ENCODE results near the gene SBNO2.

SBNO2 gene, protein sequence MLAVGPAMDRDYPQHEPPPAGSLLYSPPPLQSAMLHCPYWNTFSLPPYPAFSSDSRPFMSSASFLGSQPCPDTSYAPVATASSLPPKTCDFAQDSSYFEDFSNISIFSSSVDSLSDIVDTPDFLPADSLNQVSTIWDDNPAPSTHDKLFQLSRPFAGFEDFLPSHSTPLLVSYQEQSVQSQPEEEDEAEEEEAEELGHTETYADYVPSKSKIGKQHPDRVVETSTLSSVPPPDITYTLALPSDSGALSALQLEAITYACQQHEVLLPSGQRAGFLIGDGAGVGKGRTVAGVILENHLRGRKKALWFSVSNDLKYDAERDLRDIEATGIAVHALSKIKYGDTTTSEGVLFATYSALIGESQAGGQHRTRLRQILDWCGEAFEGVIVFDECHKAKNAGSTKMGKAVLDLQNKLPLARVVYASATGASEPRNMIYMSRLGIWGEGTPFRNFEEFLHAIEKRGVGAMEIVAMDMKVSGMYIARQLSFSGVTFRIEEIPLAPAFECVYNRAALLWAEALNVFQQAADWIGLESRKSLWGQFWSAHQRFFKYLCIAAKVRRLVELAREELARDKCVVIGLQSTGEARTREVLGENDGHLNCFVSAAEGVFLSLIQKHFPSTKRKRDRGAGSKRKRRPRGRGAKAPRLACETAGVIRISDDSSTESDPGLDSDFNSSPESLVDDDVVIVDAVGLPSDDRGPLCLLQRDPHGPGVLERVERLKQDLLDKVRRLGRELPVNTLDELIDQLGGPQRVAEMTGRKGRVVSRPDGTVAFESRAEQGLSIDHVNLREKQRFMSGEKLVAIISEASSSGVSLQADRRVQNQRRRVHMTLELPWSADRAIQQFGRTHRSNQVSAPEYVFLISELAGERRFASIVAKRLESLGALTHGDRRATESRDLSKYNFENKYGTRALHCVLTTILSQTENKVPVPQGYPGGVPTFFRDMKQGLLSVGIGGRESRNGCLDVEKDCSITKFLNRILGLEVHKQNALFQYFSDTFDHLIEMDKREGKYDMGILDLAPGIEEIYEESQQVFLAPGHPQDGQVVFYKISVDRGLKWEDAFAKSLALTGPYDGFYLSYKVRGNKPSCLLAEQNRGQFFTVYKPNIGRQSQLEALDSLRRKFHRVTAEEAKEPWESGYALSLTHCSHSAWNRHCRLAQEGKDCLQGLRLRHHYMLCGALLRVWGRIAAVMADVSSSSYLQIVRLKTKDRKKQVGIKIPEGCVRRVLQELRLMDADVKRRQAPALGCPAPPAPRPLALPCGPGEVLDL (N-terminal part only)

DNA sequence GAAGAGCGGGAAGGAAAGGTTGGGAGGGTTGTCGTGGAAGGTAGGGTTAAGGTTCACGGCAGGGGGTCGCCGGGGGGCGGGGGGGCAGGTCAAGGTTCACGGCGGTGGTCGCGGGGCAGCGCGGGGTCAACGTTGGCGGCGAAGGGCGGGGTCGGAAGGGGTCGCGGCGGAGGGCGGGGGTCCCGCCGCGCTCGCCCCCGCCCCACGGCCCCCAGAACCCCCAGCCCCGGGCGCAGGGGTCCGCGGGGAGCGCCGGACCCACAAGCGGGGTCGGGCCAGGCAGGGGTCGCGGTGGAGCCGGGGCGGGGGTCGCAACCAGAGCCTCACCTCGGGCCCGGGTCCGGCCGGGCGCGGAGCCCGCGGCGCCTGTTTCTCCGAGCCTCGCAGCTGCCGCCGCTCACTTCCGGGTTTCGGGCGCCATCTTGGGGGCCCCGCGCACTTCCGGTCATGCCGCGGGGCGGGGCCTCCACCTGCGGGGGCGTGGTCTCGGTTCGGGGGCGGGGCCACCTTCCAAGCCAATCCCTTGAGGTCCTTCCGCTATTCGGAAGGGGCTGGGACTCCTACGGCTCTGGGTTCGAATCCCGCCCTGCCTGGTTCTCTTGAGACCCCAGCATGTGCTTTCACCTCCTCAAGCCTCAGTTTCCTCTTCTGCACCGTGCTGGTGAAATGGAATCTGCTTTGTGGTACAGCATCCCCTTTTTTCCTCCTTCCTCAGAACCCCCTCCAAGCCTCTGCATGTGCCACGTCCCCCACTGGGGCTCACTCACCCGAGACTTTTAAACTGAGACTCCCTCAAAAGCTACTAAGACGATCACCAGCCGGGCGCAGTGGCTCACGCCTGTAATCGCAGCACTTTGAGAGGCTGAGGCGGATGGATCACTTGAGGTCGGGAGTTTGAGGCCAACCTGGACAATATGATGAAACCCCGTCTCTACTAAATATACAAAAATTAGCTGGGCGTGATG, at the start of gene SBNO2:
TSS of gene SBNO2 (minus strand) at position 424 of the 965 bp plus-strand sequence. CDS start 19,992 bp downstream, outside the sequence.
- Histone ChIP-seq H3K9me3 (replicated peaks; ENCODE audit: insufficient read depth, low read length) (no peaks in the 10 kb centered on the region), H3K9me2 (replicated peaks; ENCODE audit: insufficient read depth, low read length) (no peaks in the 10 kb centered on the region), H4K20me1 (ENCODE audit: insufficient read depth, low read length) (no peaks in the 10 kb centered on the region), H3K9ac (ENCODE audit: low read length) (peak within 1 kb of the TSS; percentile 91), H3K79me2 (ENCODE audit: low read length) (peaks cover 46% of the 10 kb centered on the region), H3K27me3 (replicated peaks; ENCODE audit: insufficient read depth, low read length) (no peaks in the 10 kb centered on the region), H3K4me3 (ENCODE audit: low read length) (peak within 1 kb of the TSS; percentile 98), H3K4me1 (ENCODE audit: low read length) (no peaks in the 10 kb centered on the region), H2AFZ (ENCODE audit: low read length) (peak within 1 kb of the TSS; percentile 82), H3F3A (ENCODE audit: insufficient read depth, low read length) (no peaks in the 10 kb centered on the region), H3K4me2 (ENCODE audit: low read depth, low read length) (peak within 1 kb of the TSS; percentile 97), H3K27ac (ENCODE audit: low read length) (no peak within 1 kb of the TSS), H3K36me3 (replicated peaks; ENCODE audit: insufficient read depth, low read length) (no peaks in the 10 kb centered on the region)
- TF ChIP-seq, protein P1, sequence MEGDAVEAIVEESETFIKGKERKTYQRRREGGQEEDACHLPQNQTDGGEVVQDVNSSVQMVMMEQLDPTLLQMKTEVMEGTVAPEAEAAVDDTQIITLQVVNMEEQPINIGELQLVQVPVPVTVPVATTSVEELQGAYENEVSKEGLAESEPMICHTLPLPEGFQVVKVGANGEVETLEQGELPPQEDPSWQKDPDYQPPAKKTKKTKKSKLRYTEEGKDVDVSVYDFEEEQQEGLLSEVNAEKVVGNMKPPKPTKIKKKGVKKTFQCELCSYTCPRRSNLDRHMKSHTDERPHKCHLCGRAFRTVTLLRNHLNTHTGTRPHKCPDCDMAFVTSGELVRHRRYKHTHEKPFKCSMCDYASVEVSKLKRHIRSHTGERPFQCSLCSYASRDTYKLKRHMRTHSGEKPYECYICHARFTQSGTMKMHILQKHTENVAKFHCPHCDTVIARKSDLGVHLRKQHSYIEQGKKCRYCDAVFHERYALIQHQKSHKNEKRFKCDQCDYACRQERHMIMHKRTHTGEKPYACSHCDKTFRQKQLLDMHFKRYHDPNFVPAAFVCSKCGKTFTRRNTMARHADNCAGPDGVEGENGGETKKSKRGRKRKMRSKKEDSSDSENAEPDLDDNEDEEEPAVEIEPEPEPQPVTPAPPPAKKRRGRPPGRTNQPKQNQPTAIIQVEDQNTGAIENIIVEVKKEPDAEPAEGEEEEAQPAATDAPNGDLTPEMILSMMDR (IDR thresholded peaks at IDR 0.05; ENCODE audit: low read length) = no peak
- no peak for TF ChIP-seq EZH2 (optimal IDR thresholded peaks at IDR 0.05; ENCODE audit: low read depth, low read length)
- DNase-seq = peak; percentile 94

DNA sequence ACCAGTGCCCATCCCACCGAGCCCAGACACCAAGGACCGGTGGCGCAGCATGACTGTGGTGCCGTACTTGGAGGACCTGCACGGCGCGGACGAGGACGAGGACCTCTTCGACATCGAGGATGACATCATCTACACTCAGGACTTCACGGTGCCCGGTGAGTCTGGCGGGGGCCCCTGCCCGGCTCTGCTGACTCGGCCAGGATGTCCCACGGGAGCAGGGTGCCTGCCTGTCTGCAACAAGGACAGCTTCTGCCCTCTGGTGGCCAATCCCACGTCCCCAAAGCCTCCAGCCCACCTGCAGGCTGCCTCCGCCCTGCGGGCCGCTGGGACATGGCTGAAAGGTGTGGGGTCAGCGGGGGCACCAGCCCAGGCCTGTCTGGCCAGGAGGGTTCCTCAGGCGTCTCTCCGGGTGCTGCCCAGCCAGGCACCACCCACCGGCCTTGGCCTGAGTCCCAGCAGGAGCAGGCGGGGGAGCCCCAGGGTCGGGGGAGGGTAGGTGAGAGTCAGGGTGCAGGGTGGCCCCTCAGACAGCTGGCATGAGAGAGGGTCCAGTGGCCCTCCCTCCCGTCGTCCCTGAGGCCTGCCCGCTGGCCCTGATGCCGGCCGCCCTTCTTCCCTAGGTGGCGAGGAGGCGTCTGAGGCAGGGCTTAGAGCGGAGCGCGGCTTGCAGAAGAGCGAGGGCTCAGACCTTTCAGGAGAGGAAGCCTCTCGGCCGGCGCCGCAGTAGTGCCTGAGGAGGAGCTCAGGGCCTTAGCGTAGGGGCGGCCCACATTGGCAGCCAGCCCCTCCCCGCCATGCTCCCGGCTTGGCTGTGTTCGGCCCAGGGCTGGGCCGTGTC, 49.2 kb upstream of the SBNO2 start:
- H3K27ac ChIP-seq (ENCODE audit: low read length) = no peak overlapping the region
- no peaks in the 10 kb centered on the region for H3K36me3 ChIP-seq (replicated peaks; ENCODE audit: insufficient read depth, low read length)
- H3K4me2 ChIP-seq (ENCODE audit: low read depth, low read length) = no peak overlapping the region
- no peak overlapping the region for H3K9ac ChIP-seq (ENCODE audit: low read length)
- no peak for DNase-seq
- no peak for TF ChIP-seq EZH2 (optimal IDR thresholded peaks at IDR 0.05; ENCODE audit: low read depth, low read length)
- TF ChIP-seq, protein P1 (IDR thresholded peaks at IDR 0.05; ENCODE audit: low read length) = peak; percentile 43
- H3K4me1 ChIP-seq (ENCODE audit: low read length) = no peaks in the 10 kb centered on the region
- H3F3A ChIP-seq (ENCODE audit: insufficient read depth, low read length) = no peaks in the 10 kb centered on the region
- no peaks in the 10 kb centered on the region for H3K9me2 ChIP-seq (replicated peaks; ENCODE audit: insufficient read depth, low read length)
- no peaks in the 10 kb centered on the region for H3K9me3 ChIP-seq (replicated peaks; ENCODE audit: insufficient read depth, low read length)
- H3K27me3 ChIP-seq (replicated peaks; ENCODE audit: insufficient read depth, low read length) = no peaks in the 10 kb centered on the region
- H3K4me3 ChIP-seq (ENCODE audit: low read length) = no peak overlapping the region
- H2AFZ ChIP-seq (ENCODE audit: low read length) = no peak overlapping the region
- H4K20me1 ChIP-seq (ENCODE audit: insufficient read depth, low read length) = no peaks in the 10 kb centered on the region
- H3K79me2 ChIP-seq (ENCODE audit: low read length) = peaks cover 7% of the 10 kb centered on the region; the same call in 1 of the 2 replicates
